8988T (cell line): Measurements from ENCODE around the gene RBPJ.

Experiments used
- DNase-seq: peaks from one replicate; pipeline ENCODE4 v3.0.0; 2011

The RBPJ gene

GRCh38 chr4:26424153-26424552, 103.3 kb downstream of the RBPJ start:
- no peak for DNase-seq

GRCh38 chr4:26424838-26425237, 104.0 kb downstream of the RBPJ start:
- DNase-seq: no peak

DNA sequence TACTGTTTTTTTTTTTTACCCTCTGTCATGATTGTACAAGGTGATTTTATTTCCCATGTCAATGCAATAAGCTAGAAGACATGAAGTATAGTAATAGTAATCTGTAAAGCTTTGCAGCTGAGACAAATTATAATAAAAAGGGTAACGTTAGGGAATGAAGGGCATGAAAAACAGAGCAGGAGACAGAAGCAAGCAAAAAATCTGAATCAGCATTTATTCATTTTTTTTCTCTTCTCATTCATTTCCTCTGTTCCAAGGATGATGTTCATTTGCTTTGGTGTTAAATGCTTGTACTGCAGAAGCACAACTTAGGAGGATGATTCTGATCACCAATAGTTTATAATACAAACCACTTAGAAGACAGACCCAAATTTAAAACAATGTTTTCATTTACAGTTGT, 105.1 kb downstream of the RBPJ start:
- DNase-seq: no peak

- DNase-seq: no peak
Observed at GRCh38 chr4:26426892-26427291, 106.1 kb downstream of the RBPJ start.

DNA sequence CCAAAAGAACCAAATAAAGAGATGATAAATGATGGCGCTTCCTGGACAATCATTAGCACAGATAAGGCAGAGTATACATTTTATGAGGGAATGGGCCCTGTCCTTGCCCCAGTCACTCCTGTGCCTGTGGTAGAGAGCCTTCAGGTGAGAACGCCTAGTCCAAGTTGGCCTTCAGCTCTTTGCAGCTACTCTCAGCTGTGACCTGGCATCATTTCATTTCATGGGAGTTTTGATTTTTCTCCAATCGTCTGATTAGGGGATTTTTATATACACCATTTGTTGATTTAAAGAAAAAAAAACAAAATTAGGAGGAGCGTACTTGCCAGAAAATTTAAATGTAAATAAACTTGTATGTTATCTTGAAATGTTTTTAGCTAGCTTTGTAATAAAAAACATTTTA, 109.1 kb downstream of the RBPJ start:
- DNase-seq: no peak

DNA sequence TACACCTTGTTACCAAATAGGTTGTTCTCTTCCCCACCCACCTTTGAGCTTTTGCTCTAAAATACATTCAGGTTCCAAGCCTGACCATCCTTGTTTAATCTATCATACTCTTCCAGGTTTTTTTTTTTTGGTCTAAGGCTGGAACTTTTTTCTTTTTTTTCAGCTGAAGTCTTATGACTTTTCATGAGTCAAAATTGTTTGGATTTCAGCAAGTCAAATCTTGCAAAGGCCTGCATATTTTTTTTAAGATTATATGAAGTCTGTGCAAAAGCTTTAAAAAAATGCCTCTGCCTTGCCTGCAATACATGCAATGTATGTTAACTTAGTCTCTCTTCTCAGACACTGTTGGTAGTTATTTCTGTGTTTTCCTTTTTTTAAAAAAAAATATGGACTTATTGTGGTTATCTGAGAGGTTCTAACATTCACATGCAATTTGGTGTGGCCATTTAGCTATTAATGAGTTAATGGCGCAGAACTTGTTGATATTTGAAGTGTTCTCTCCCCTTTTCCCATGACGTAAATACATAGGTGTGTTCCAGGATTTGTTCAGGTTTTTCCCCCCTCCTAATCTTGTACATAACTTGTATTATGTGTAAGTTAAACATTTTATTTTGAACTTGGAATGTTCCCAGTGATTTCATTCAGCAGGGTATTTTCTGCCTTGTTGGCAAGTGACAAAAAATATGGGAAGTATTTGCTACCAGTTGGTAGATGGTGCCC, 110.8 kb downstream of the RBPJ start:
- no peak for DNase-seq

- DNase-seq: no peak
Observed at GRCh38 chr4:26432419-26432818, 111.6 kb downstream of the RBPJ start.

GRCh38 chr4:26433556-26433955, 112.7 kb downstream of the RBPJ start:
- DNase-seq: no peak

DNA sequence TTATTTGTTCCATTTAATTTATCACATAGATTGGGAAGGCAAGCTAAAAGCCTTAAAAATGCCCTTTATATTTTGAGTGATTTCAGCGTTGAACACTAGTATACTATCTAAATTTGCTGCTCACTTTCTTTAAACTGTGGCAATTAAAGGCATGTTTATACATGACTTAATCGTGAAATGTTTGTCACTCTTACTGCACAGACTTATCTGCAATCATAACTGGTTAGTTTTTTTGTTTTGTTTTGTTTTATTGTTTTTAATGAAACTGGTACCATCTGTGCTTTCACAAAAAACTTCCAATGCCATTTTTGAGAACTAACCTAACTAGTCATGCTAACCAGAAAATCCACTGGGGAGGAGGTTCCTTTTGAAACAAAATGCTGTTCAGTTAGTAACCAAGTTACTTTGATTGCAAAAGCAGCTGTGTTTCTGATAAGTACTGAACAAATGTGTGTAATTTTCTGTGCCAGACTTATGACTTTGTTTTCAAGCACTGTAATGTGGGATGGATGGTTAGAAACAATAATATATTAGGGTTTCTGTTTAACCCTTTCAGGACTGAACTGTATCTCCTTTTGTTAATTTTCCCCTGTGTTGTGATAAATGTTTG, 113.3 kb downstream of the RBPJ start:
- DNase-seq: no peak

- DNase-seq: no peak
Observed at GRCh38 chr4:26441102-26441501, 120.3 kb downstream of the RBPJ start.

GRCh38 chr4:26441771-26442170, 121.0 kb downstream of the RBPJ start:
- DNase-seq: no peak

- no peak for DNase-seq
Observed at GRCh38 chr4:26447378-26447777, 126.6 kb downstream of the RBPJ start.

DNA sequence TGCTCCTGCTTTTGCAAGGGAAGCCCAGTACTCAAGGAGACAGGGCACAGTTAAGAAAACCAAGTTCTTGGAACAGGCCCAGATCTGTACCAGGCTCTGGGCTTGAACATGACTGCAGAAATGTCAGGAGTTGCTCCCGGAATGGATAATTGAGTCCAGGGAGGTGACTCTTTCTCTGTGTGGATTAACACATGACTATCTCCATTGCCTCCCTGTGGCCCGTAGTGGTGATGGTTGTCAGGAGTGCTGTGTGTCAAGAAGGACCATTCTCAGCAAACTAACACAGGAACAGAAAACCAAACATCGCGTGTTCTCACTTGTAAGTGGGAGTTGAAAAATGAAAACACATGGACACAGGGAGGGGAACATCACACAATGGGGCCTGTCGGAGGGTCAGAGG, 129.6 kb downstream of the RBPJ start:
- no peak for DNase-seq

GRCh38 chr4:26451597-26451996, 130.8 kb downstream of the RBPJ start:
- no peak for DNase-seq

DNA sequence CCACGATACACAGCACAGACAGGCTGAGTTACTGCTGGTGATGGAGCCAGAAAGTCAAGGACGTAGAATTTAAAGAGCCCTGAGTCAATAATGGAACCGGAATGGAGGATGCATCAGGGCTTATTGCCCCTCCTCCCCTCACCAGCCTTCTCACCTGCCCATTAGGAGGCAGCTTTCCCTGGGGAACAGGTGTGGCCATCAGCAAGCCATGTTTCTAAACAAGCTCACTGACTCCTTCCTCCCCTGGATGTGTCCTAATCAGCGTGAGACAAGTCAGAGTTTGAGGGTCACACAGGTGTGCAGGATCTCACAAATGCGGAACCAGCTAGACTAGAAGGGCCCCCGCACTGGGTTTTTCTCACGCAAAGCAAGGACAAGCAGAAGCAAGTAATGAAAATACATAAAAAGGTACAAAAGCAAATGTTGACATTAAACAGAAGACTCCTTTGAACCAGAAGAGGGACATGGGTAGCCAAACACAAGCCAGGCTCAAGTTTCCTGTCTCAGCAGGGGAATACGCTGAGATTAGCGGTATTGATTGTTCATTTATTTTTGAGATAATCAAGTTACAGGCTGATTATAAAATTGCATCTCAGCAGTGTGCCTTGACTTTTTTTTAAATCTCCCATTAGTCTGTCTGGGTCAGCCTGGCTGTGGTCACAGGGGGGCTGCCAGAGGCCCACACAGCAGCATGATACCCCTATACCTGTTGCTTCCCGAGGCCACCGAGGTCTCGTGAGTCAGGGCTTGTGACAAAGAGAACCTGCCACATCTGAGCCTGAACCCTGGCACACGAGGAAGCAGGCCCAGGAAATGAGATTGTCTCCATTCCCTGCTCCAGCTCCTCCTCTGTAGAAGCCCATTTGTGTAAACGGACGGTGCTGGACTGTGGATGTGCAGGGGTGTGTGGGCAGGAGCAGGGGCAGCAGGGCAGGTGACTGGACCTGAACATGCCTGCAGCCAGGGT, 132.0 kb downstream of the RBPJ start:
- DNase-seq: no peak

GRCh38 chr4:26454961-26455360, 134.1 kb downstream of the RBPJ start:
- DNase-seq: no peak

- DNase-seq: no peak
Observed at GRCh38 chr4:26455571-26455970, 134.8 kb downstream of the RBPJ start.

GRCh38 chr4:26457412-26457811, 136.6 kb downstream of the RBPJ start:
- no peak for DNase-seq

GRCh38 chr4:26458157-26458561, 137.3 kb downstream of the RBPJ start:
- no peak for DNase-seq

DNA sequence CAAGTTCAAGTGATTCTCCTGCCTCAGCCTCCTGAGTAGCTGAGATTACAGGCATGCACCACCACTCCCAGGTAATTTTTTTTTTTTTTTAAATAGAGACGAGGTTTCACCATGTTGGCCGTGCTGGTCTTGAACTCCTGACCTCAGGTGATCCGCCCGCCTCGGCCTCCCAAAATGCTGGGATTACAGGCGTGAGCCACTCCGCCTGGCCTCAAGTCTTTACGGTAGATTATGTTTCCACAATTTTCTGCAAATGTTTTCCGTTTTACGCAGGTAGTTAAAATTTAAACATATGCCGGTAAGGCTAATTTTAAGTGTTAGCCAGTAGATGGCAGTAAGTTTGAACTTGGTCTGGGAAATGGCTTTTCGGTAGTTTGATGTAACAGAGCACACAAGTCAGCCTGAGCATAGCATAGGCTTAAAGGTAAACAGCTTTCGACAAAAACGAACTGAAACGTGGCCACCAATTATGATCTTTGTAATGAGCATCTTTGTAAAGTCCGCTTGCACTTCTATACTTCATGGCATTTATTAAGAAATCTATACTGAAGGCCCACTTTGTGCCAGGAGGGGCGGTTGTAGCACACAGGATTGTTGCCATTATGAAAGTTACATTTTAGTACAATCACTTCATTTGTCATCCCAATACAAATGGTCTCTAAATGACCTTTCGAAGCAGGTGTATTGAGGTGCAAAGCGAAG, 138.4 kb downstream of the RBPJ start:
- no peak for DNase-seq

DNA sequence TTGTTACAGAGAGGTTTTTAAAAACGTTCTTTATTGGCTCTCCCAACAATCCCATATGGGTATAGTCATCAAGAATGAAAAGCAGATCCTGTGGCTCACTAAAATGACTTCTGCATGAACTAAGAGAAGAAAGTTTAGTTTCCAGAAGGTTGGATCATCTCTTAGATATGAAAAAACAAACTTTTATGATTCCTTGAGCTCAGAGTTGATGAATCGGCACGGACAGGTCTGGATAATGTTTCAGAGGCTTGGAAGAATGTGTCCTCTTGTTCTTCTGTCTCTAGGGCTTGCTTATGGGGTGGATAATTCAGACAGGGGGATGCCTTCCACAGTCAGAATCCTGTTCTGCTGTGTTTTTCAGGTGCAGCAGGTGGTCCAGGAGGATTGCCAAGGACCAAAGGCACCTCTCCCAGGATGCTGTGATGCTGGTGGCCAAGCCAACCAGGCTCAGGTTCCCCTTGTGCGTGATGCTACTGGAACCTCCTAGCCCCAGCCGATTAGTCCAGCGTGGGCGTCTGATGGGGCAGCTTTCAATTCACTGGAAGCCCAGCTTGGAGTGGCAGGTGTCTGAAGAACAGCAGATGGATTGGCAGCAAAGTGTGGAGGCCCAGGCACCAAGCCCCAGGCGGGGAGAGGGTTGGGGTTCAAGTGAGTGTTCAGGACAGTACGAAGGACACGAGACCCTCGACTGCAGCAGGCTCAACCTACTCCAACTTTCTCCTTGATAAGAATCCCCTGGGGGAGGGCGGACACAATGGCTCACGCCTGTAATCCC, 139.1 kb downstream of the RBPJ start:
- DNase-seq: no peak

GRCh38 chr4:26462874-26463273, 142.1 kb downstream of the RBPJ start:
- DNase-seq: no peak
